HG03139 (cell line): Measurements from ENCODE around the gene MARCO.
"Not testable (repeated sequence)": the region's sequence is repeated elsewhere in the genome, so short reads cannot be mapped to it uniquely, and the experiment has no call there.

Experiments used
- ATAC-seq: cut with Tn5 transposase; IDR thresholded peaks from one replicate; pipeline ENCODE4 v1.9.1; 2021; ENCODE audit not compliant: unreplicated experiment

MARCO gene

GRCh38 chr2:119003856-119004255, 61.9 kb downstream of the MARCO start:
- not testable (repeated sequence) for ATAC-seq

GRCh38 chr2:119004602-119005001, 62.6 kb downstream of the MARCO start:
- ATAC-seq: no peak

DNA sequence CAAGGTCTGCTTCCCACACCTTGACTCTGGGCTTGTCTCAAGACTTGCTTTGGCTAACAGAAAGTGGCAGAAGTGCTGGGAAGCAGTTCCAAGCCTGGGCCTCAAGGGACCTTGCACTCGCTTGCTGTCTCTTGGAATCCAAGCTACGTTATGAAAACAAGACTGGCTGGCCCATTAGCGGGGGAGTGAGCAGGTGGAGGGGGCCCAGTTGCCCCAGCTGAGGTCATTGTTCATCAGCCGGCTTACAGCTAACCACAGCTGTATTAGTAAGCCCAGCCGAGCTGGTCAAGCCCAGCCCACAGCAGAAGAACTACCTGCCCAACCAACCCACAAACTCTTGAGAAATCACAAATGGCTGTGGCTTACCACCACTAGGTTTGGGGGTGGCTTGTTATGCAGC, 63.1 kb downstream of the MARCO start:
- ATAC-seq: no peak

- no peak for ATAC-seq
These were observed 63.6 kb downstream of the MARCO start for GRCh38 chr2:119005555-119005954.

DNA sequence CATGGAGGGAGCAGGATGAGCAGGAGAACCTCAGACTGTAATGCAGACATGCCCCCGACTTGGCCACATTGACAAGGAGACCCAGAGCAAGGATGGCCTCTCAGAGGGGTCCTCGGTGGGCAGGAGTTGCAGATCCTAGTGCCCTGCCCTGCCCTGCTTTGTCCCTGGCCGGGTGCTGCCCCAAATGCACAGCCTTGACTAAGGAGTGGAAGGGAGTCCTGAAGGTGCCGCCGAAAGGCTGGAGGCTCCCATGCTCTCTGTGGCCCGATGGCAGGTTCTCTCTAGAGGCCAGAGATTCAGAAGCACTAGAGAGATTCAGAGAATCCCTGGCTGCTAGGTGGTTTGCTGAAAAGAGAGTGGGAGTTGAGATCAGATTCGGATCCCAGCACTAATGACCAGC, 64.4 kb downstream of the MARCO start:
- ATAC-seq: no peak

- no peak for ATAC-seq
These were observed 66.1 kb downstream of the MARCO start for GRCh38 chr2:119008108-119008507.

- ATAC-seq: no peak
These were observed 67.1 kb downstream of the MARCO start for GRCh38 chr2:119009110-119009509.

DNA sequence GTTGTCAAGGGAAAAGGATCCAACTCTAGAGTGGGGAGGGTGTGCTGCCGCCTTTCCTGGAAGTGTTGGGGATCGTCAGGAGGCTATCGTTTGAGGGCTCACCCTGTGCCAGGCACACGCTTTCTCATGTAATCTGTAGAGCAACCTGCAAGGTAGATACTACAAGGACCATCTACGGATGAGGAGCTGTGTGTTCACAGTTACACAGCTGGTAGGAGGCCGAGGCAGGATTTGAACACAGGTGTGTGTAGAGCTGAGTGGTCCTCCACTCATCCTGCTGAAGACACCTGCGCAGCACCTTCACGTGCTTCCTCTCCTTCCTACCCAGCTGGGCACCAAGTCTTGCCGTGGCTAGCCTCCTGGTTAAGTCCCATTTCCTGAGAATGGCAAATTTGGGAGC, 68.3 kb downstream of the MARCO start:
- ATAC-seq: no peak

GRCh38 chr2:119011162-119011909, 69.3 kb downstream of the MARCO start:
- ATAC-seq: no peak

DNA sequence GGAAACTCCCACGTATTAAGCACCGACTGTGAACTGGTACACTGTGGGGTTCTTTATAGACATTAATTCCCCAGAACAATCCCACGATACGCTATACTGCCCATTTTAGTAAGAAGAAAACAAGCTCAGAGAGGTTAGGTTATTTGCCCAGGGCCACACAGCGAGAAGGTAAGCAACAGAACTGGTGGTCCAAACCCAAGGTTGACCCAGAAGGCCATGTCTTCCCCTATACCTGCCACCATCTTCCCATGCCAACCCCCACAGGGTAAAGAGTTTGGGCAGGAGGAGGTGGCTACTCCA, 69.9 kb downstream of the MARCO start:
- ATAC-seq: no peak

DNA sequence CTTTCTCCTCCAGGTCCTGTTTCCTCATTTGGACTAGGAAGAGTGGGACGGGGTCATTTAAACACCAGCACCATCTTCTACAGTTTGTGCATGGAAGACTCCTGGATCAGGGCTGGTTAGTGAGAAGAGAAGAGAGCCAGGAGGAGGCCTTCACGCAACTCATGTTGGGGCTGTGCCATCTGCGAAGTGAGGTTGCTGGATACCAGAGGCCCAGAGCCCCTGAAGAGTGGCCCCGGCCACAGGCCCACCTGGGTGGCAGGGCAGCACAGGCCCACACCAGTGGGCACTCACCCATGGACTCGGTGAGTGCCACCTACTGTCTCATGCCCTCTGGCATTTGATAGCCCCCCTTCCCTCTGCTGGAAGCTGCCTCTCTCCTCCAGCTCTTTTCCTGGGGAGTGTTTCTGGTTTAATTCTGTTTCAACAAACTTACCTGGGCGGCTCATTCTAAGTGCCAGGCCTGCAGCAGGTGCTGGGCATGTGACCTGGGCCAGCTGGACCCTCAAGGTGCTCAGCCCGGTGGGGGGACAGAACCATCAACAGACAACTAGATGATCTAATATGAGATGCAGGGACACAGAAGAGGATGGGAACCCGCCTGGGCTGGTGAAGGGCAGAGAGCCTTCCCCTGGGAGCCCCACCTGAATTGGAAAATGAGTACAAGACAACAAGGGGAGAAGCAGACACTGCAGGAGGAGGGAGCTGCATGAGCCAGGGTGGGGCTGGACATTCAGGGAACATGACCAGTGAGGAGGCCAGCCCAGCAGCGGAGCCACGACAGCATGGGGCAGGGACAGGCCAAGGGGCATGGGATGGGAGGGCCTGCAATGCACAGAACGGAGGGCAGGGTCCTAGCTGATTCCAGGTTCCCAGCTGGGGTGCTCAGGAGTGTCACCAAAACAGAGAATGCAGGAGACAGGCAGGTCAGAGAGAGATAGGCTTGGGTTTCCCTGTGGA, 70.6 kb downstream of the MARCO start:
- ATAC-seq: no peak

- no peak for ATAC-seq
These were observed 71.7 kb downstream of the MARCO start for GRCh38 chr2:119013671-119014070.

GRCh38 chr2:119015845-119016244, 73.9 kb downstream of the MARCO start:
- ATAC-seq: no peak

DNA sequence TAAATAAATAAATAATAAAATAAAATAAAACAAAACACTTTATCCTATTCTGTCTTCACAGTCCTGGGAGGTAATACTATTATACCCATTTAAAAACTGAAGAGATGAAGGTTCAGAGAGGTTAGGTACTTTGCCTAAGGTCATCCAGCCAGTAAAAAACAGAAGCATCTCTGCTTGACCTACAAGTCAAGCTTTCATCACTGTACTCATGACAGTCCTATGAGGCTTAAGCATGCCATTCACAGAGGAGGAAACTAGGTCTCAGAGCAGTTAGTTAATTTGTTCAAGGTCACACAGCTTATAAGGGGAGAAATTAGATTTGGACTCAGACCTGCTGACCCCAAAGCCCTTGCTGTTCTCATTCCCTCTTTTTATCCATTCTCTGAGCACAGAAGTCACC, 77.5 kb downstream of the MARCO start:
- ATAC-seq: no peak

- ATAC-seq: no peak
These were observed 80.7 kb downstream of the MARCO start for GRCh38 chr2:119022678-119023077.

DNA sequence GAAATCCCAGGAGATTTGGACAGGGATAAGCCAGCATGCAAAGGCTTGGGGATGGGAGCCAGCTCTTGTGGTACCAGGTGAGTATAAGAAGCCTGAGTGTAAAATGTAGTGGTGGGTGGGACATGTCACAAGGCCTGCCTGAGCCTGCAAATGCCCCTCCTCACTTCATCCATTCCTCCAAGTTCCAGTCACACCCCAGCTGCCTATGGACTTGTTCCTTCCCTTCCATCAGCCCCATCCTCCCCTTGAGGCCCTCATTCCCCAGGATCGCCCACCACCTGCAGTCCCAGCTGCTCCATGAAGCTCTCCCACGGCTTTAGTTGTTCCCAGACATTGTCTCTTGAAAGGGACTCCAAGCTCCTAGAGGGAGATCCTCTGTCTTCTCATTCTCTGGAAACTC, 81.5 kb downstream of the MARCO start:
- no peak for ATAC-seq

DNA sequence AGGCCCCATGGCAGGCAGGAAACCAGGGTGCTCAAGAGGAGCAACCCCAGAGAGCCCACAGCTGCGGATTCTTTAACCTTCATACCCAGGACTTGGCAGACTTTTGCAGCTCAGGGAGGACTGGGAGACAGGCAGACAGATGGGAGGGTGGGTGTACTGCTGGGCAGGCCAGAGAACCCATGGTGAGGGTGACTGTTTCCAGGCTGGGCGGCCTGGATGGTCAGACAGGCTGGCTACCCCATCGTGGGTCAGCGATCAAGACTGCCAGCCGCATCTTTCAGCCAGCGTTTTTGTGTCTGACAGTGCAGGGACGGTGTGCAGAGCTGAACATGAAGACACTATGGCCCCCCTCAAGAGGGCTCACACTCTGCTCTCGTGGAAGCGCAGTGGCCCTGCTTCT, 82.2 kb downstream of the MARCO start:
- ATAC-seq: no peak

DNA sequence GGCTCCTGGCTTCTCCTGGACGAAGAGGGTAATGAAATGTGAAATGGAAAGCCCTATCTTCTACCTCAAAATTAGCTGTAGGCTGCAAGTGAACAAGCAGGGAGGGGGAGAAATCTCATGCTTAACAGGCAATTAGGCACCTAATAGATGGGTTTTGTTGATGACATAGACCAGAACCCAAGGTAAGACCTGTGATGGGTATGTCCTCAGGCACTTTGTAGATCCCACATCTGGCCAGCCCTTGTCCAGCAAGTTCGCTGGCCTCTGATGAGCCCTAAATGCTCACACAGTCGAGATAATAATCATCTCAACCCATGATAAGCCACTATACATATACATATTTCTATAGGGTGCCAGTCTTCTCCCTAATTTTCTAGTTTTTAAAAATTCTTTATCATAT, 82.6 kb downstream of the MARCO start:
- no peak for ATAC-seq

GRCh38 chr2:119025013-119025412, 83.0 kb downstream of the MARCO start:
- ATAC-seq: no peak

DNA sequence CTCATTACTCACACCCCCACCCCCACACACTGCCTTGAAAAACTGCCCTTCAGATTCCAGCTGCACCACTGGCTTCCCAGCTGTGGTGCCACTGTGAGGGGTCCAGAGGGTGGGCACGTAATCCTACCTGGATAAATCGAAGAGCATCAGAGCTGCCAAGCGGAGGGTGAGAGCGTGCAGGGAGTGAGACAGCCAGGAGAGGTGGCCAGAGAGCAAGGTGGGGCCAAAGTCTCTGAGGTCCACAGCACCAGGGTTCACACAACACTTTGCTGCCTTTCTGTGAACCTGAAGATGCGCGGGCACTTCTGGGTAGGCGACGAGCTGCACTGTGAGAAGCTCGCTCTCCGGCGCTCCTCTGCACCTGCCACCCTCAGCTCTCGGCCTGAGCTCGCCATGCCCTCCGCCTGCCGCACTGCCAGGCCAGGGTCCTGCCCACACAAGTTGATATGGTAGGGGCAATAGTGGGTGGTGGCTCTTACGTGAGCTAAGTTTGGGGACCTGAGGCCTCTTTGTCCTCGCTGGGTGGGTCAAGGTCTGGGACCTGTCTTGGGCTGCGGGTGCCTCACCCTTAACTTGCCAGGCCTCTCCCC, 83.9 kb downstream of the MARCO start:
- ATAC-seq: no peak

- ATAC-seq: no peak
These were observed 84.9 kb downstream of the MARCO start for GRCh38 chr2:119026890-119027289.
